Erythroblast (primary cell): ENCODE results near the gene GNG13.
"Not testable (repeated sequence)": the region's sequence is repeated elsewhere in the genome, so short reads cannot be mapped to it uniquely, and the experiment has no call there.

ENCODE experiments used
- DNase-seq, 2 experiments: peaks; one replicate each; lab custom pipeline; 2025; lab: John Stamatoyannopoulos, UW
- GATA1 ChIP-seq: IDR thresholded peaks from 2 replicates; pipeline ENCODE4 v1.6.1; 2011; ENCODE audit warnings: low read depth, mild to moderate bottlenecking, control low read depth, low read length, moderate library complexity
- POLR2A ChIP-seq: IDR thresholded peaks from 2 replicates; pipeline ENCODE4 v1.6.1; 2011; ENCODE audit warnings: mild to moderate bottlenecking, low read length

The GNG13 gene

GRCh38 chr16:839643-840408 lies 39.3 kb upstream of the GNG13 start:
- TF ChIP-seq POLR2A (no peak), GATA1 (no peak)
- no peak for DNase-seq

GRCh38 chr16:838741-839140 lies 38.2 kb upstream of the GNG13 start:
- no peak for DNase-seq
- TF ChIP-seq POLR2A (no peak), GATA1 (no peak)

DNA sequence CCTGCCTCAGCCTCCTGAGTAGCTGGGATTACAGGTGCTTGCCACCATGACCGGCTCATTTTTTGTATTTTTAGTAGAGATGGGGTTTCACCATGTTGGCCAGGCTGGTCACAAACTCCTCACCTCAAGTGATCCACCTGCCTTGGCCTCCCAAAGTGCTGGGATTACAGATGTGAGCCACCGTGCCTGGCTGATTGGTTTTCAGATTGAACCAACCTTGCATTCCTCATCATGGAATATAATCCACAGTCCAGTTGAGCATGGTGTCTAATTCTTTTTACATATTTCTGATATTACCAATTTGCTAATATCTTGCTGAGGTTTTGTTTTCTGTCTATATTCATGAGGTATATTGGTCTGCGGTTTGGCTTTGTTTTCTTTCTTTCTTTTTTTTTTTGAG lies 36.3 kb upstream of the GNG13 start:
- not testable (repeated sequence) for DNase-seq

GRCh38 chr16:836221-836620 lies 35.7 kb upstream of the GNG13 start:
- TF ChIP-seq POLR2A (no peak), GATA1 (no peak)
- DNase-seq, result no peak

DNA sequence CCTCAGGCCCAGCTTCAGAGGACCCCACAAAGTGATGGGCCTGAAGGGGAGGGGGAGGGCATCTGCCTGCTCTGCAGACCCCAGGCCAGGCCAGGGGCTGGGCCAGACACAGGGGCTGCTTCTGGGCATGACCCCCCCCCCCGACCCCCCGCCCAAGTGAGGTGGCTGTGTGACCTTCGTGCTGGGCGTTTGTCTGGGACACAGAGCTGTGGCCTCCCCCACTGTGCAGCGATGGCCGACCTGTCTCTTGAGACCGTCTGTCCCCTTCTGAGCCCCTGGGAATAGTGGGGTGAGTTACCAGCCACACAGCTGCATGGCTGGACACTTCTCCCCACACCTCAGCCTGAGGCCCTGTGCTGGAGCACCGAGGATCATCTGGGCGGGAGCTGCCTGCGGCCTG lies 34.8 kb upstream of the GNG13 start:
- DNase-seq, result no peak
- TF ChIP-seq GATA1, result no peak
- TF ChIP-seq POLR2A, result no peak

GRCh38 chr16:833411-833810 lies 32.9 kb upstream of the GNG13 start:
- DNase-seq, result no peak
- TF ChIP-seq GATA1, result no peak
- no peak for TF ChIP-seq POLR2A

GRCh38 chr16:832652-833336 lies 32.3 kb upstream of the GNG13 start:
- TF ChIP-seq POLR2A (no peak), GATA1 (no peak)
- no peak for DNase-seq

- DNase-seq, result no peak
- TF ChIP-seq POLR2A, result no peak
- TF ChIP-seq GATA1, result no peak
Measured at GRCh38 chr16:831571-832413, 31.3 kb upstream of the GNG13 start.

DNA sequence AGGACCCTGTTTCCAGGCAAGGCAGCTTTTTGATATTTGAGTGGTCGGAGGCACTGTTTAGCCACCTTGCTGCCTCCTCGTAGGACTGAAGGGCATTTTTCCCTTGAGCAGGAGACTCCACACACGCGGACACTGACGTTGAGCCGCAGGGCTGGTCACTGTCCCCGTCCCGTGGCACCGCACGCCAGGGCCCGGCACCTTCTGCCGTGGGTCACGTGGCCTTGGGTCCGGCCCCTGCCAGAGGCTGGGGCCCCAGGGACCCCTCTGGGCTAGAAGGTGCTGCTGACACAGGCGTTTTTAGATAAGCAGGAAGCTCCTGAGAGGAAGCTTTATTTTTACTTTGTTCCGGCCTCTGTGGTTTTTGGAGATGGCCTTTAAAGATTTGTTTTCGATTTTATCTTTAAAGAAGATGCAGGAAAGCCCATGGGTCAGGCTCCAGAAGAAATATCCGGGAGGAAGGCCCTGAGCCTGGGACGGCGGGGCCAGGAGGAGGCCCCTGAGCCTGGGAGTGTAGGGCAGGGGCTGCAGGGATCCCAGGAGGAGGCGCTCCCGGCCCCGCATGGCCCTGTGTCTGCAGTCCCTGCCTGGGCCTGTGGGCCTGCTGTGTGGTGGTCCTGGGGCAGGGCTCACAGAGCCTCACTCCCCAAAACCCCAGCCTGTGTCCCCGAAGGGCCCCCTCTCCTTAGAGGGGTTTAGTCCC lies 30.5 kb upstream of the GNG13 start:
- no peak for DNase-seq
- TF ChIP-seq GATA1 (no peak), POLR2A (no peak)

GRCh38 chr16:830107-830870 lies 29.8 kb upstream of the GNG13 start:
- no peak for DNase-seq
- TF ChIP-seq POLR2A (no peak), GATA1 (no peak)

- DNase-seq, result no peak
- no peak for TF ChIP-seq GATA1
- no peak for TF ChIP-seq POLR2A
Measured at GRCh38 chr16:828891-829290, 28.4 kb upstream of the GNG13 start.

GRCh38 chr16:827513-827912 lies 27.0 kb upstream of the GNG13 start:
- DNase-seq, result no peak
- no peak for TF ChIP-seq POLR2A
- no peak for TF ChIP-seq GATA1

- TF ChIP-seq GATA1, result no peak
- no peak for DNase-seq
Measured at GRCh38 chr16:825341-826061, 25.0 kb upstream of the GNG13 start.
